Measurements from ENCODE around the gene MAMLD1. TPM values are rescaled to one million over a fixed set of nuclear protein-coding genes. Genes with fewer than 3 reads are reported as not detected.

Gene MAMLD1
- total RNA-seq, 1 donor from 2014 or later: 2.8 TPM

GRCh38 chrX:150482537-150483206 lies 119.6 kb downstream of the MAMLD1 start:
- peaks cover 3% of the 10 kb centered on the region for H3K27me3 Mint-ChIP-seq (ENCODE audit: unreplicated experiment)
- H3K4me1 Mint-ChIP-seq (ENCODE audit: unreplicated experiment): no peaks in the 10 kb centered on the region
- no peak overlapping the region for H3K4me3 Mint-ChIP-seq (ENCODE audit: unreplicated experiment)
- H3K27ac Mint-ChIP-seq (ENCODE audit: unreplicated experiment): no peak overlapping the region
- H3K36me3 Mint-ChIP-seq (ENCODE audit: low read depth, unreplicated experiment): no peaks in the 10 kb centered on the region
- H3K9me3 Mint-ChIP-seq (ENCODE audit: unreplicated experiment): no peaks in the 10 kb centered on the region
- TF ChIP-seq CTCF (IDR thresholded peaks at IDR 0.05; ENCODE audit: unreplicated experiment): no peak
- no peak for DNase-seq (ENCODE audit: low spot score)

- Mint-ChIP-seq H3K27ac (ENCODE audit: unreplicated experiment) (no peak overlapping the region), H3K4me1 (ENCODE audit: unreplicated experiment) (no peaks in the 10 kb centered on the region), H3K27me3 (ENCODE audit: unreplicated experiment) (peaks cover 3% of the 10 kb centered on the region), H3K4me3 (ENCODE audit: unreplicated experiment) (no peak overlapping the region), H3K36me3 (ENCODE audit: low read depth, unreplicated experiment) (no peaks in the 10 kb centered on the region), H3K9me3 (ENCODE audit: unreplicated experiment) (no peaks in the 10 kb centered on the region)
- TF ChIP-seq CTCF (IDR thresholded peaks at IDR 0.05; ENCODE audit: unreplicated experiment): no peak
- DNase-seq (ENCODE audit: low spot score): no peak
Measured at GRCh38 chrX:150483356-150483985, 120.4 kb downstream of the MAMLD1 start.

- peaks cover 3% of the 10 kb centered on the region for H3K27me3 Mint-ChIP-seq (ENCODE audit: unreplicated experiment)
- H3K4me3 Mint-ChIP-seq (ENCODE audit: unreplicated experiment): no peak overlapping the region
- H3K36me3 Mint-ChIP-seq (ENCODE audit: low read depth, unreplicated experiment): no peaks in the 10 kb centered on the region
- TF ChIP-seq CTCF (IDR thresholded peaks at IDR 0.05; ENCODE audit: unreplicated experiment): peak; percentile 32
- peak; percentile 45 for DNase-seq (ENCODE audit: low spot score)
- no peaks in the 10 kb centered on the region for H3K4me1 Mint-ChIP-seq (ENCODE audit: unreplicated experiment)
- no peaks in the 10 kb centered on the region for H3K9me3 Mint-ChIP-seq (ENCODE audit: unreplicated experiment)
- H3K27ac Mint-ChIP-seq (ENCODE audit: unreplicated experiment): no peak overlapping the region
Measured at GRCh38 chrX:150486011-150486410, 122.9 kb downstream of the MAMLD1 start.

GRCh38 chrX:150487369-150488094 lies 124.4 kb downstream of the MAMLD1 start:
- H3K36me3 Mint-ChIP-seq (ENCODE audit: low read depth, unreplicated experiment): no peaks in the 10 kb centered on the region
- H3K4me1 Mint-ChIP-seq (ENCODE audit: unreplicated experiment): no peaks in the 10 kb centered on the region
- DNase-seq (ENCODE audit: low spot score): no peak
- TF ChIP-seq CTCF (IDR thresholded peaks at IDR 0.05; ENCODE audit: unreplicated experiment): no peak
- H3K9me3 Mint-ChIP-seq (ENCODE audit: unreplicated experiment): no peaks in the 10 kb centered on the region
- no peak overlapping the region for H3K27ac Mint-ChIP-seq (ENCODE audit: unreplicated experiment)
- no peak overlapping the region for H3K4me3 Mint-ChIP-seq (ENCODE audit: unreplicated experiment)
- peaks cover 3% of the 10 kb centered on the region for H3K27me3 Mint-ChIP-seq (ENCODE audit: unreplicated experiment)

Data from endothelial cell (in vitro differentiated cells).